SU-DHL-6 (cell line): ENCODE measurements around the gene CLIC5.

Experiments
- CTCF ChIP-seq: fragments of 200-600 bp; sonication (generic); IDR thresholded peaks from one replicate; pipeline ENCODE4 v1.5.1; 2017; ENCODE audit warnings: antibody characterized with exemption, mild to moderate bottlenecking, low read length, moderate library complexity; ENCODE audit not compliant: insufficient read depth, poor library complexity, severe bottlenecking
- EZH2phosphoT487 ChIP-seq: fragments of 200-600 bp; sonication (generic), shearing (Covaris generic); conservative IDR thresholded peaks from 2 replicates; pipeline ENCODE4 v1.6.1; 2018; ENCODE audit warnings: mild to moderate bottlenecking, antibody characterized with exemption, low read length, moderate library complexity, mixed read lengths

GRCh38 chr6:45835721-45836437 lies 179.8 kb downstream of the CLIC5 start:
- no peak for TF ChIP-seq CTCF
- TF ChIP-seq EZH2phosphoT487, result no peak
